Body of pancreas (tissue), 4 donors: ENCODE data around the gene ART3. TPM values are rescaled to one million over a fixed set of nuclear protein-coding genes. Genes with fewer than 3 reads are reported as not detected.

Experiments used
- ATAC-seq: fragments of 150-250 bp; one replicate; pipeline ENCODE4 v1.9.1; 2016
- DNase-seq, 4 donors: peaks; one replicate each; pipeline ENCODE4 v3.0.0-alpha.2; 2019
- H3K27ac ChIP-seq, 4 donors: fragments of 200-600 bp; sonication (generic); 1 replicate in 3 of 4; 2 replicates in 1 of 4; pipeline versions ENCODE4 v1.5.1 to v1.6.1; 2016 to 2019; ENCODE audit warnings: mild to moderate bottlenecking in 1 of 4, mixed read lengths in 1 of 4, moderate library complexity in 1 of 4
- H3K27me3 ChIP-seq, 2 donors: fragments of 200-600 bp; sonication (generic); one replicate each; pipeline ENCODE4 v1.6.0; 2016; ENCODE audit warnings: mild to moderate bottlenecking in 1 of 2
- H3K36me3 ChIP-seq, 2 donors: fragments of 200-600 bp; sonication (generic); replicated peaks in 1 of 2; 2 replicates each; pipeline ENCODE4 v1.5.1; 2016; ENCODE audit warnings: low read depth in 2 of 2; ENCODE audit not compliant: insufficient read depth in 1 of 2
- H3K4me1 ChIP-seq: fragments of 200-600 bp; sonication (generic); one replicate; pipeline ENCODE4 v1.6.0; 2016
- H3K4me3 ChIP-seq, 2 donors: fragments of 200-600 bp; sonication (generic); 1 replicate in 1 of 2; 2 replicates in 1 of 2; pipeline ENCODE4 v1.5.1; 2016 to 2019
- H3K9me3 ChIP-seq, 3 donors: fragments of 200-600 bp; sonication (generic); 1 replicate in 2 of 3; 2 replicates in 1 of 3; pipeline ENCODE4 v1.5.1; 2016
- POLR2A ChIP-seq, 3 donors: fragments of 450-650 bp; IDR thresholded peaks; one replicate each; pipeline ENCODE4 v1.6.1; 2016; ENCODE audit warnings: antibody characterized with exemption in 3 of 3, mild to moderate bottlenecking in 2 of 3
- WGBS, 2 donors: methylation state at CpG; one replicate each; pipeline ENCODE4 v1.1.5; 2017; 5-methylcytosine and 5-hydroxymethylcytosine counted together
- intact Hi-C: fragments of 100-400 bp; cut with DNase I; formaldehyde crosslinking; loops from one replicate; pipeline ENCODE4 v1.15.1; 2023
- total RNA-seq, 2 donors: library from RNA; depleted of rRNA; stranded (reverse); fragments of >200 nt; gene quantifications; one replicate each; pipeline ENCODE4 v1.1.0, GENCODE V29; 2016
- TF ChIP-seq, protein P1 (sequence below), 7 experiments: fragments of 450-650 bp in 4 of 7; fragments of 200-600 bp in 3 of 7; sonication (generic) in 3 of 7; IDR thresholded peaks; one replicate each; pipeline ENCODE4 v1.5.1; 2016 to 2019; ENCODE audit warnings: antibody characterized with exemption in 7 of 7

The ART3 gene
- total RNA-seq, 2 donors from 2014 or later: 6.5 to 6.9 TPM

DNA sequence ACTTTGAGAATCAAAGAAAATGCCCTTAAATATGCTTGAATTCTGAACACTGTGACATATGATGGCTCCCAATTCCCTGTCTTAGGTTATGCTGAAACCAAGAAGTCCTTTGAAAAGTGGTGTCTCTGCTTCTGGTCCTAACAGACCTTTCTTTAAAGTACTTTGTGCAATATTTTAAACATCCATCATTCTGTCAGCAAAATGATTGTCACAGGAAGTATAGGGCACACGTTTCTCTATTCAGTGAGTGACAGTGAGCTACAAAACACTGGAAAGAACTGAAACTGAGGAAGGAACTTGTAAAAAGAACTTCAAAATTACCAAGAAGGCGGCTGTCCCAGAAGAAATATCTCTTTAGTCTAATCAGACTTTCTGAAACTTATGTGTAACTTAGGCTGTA lies 85.8 kb downstream of the ART3 start:
- no peak overlapping the region for H3K4me3 ChIP-seq
- peaks cover 14% of the 10 kb centered on the region for H3K4me1 ChIP-seq
- ATAC-seq (no peak), DNase-seq (no peak)
- no peaks in the 10 kb centered on the region for H3K27me3 ChIP-seq
- peaks cover 14 to 25% of the 10 kb centered on the region in 2 donors for H3K36me3 ChIP-seq
- TF ChIP-seq POLR2A (IDR thresholded peaks at IDR 0.05): no peak
- TF ChIP-seq, protein P1, sequence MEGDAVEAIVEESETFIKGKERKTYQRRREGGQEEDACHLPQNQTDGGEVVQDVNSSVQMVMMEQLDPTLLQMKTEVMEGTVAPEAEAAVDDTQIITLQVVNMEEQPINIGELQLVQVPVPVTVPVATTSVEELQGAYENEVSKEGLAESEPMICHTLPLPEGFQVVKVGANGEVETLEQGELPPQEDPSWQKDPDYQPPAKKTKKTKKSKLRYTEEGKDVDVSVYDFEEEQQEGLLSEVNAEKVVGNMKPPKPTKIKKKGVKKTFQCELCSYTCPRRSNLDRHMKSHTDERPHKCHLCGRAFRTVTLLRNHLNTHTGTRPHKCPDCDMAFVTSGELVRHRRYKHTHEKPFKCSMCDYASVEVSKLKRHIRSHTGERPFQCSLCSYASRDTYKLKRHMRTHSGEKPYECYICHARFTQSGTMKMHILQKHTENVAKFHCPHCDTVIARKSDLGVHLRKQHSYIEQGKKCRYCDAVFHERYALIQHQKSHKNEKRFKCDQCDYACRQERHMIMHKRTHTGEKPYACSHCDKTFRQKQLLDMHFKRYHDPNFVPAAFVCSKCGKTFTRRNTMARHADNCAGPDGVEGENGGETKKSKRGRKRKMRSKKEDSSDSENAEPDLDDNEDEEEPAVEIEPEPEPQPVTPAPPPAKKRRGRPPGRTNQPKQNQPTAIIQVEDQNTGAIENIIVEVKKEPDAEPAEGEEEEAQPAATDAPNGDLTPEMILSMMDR (IDR thresholded peaks at IDR 0.05): no peak
- WGBS, 2 donors: 7 to 37% methylated on average over 2 of the region's 2 CpGs
- intact Hi-C loops: no loop called here
- no peak overlapping the region for H3K27ac ChIP-seq
- H3K9me3 ChIP-seq: no peaks in the 10 kb centered on the region

Other genes starting within 250 kb of the ART3 start
- gene PPEF2, start 172.3 kb upstream of the ART3 start, total RNA-seq: not detected
- 10 to 100 TPM; 10.5 to 19.7 TPM for gene NAAA, start 133.7 kb upstream of the ART3 start, total RNA-seq
- 10 to 100 TPM; 21.3 to 23.7 TPM for gene SDAD1, start 83.8 kb upstream of the ART3 start, total RNA-seq
- gene CXCL9, start 67.2 kb upstream of the ART3 start, total RNA-seq: 1 to 10 TPM in 1 of 2 donors, not detected in 1; 1.0 TPM
- gene CXCL10, start 51.2 kb upstream of the ART3 start, total RNA-seq: not detected
- under 1 TPM in 1 of 2 donors, not detected in 1; 0.52 TPM for gene CXCL11, start 38.6 kb upstream of the ART3 start, total RNA-seq
- gene NUP54, start 73.7 kb downstream of the ART3 start, total RNA-seq: 10 to 100 TPM; 13.7 to 33.3 TPM
- gene SCARB2, start 139.1 kb downstream of the ART3 start, total RNA-seq: 100 to 1,000 TPM in 1 of 2 donors, 10 to 100 TPM in 1; 74.5 to 167 TPM
- gene FAM47E, start 177.0 kb downstream of the ART3 start, total RNA-seq: 10 to 100 TPM; 10.1 to 16.2 TPM
- gene STBD1, start 232.0 kb downstream of the ART3 start, total RNA-seq: 1 to 10 TPM; 6.2 to 6.6 TPM